ENCODE data around the gene SLX4.

The SLX4 gene

GRCh38 chr16:3583303-3584038 lies 27.9 kb downstream of the SLX4 start:
- DNase-seq (ENCODE audit: extremely low read depth in 1 of 2, low read depth in 1 of 2), result no peak

DNA sequence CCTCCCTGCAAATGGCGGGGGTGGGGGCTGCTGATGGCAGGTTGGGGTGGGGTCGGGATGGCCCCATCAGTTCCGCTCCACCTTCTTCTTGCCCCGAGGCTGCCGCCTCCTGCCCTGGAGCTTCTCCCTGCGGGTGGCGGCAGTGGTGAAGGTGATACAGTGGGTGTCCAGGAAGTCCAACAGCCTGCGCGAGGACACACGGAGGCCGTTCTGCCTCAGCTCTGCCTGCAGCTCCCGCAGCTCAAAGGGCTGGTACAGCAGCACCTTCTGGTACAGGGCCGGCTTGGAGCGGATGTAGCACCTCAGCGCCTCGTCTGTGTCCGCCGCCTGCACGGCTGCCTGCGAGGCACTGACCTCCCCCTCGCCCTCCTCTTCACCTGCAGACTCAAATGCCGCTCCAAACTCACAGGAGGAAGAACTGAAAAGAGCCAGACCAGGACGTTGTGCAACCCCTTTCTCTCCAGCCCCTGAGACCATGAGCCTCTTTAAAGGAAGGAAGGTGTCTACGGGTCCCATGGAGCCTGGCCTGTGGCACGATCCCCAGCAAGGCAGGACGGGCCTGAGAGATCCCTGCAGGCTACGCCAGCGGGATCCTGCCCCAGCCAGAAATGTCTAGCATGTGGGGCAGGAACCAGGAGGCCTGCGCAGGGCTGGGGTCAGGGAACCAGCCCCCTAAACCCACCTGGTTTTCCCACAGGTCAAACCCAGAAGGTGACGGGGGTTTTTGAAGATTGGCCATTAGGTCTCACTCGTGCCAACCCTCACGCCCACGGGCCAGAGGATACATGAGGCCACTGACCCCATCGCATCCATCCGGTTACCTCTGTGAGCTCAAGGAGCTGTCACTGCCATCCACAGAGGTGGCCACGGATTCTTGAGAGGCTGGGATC lies 28.9 kb downstream of the SLX4 start:
- no peak for DNase-seq (ENCODE audit: extremely low read depth in 1 of 2, low read depth in 1 of 2)

DNA sequence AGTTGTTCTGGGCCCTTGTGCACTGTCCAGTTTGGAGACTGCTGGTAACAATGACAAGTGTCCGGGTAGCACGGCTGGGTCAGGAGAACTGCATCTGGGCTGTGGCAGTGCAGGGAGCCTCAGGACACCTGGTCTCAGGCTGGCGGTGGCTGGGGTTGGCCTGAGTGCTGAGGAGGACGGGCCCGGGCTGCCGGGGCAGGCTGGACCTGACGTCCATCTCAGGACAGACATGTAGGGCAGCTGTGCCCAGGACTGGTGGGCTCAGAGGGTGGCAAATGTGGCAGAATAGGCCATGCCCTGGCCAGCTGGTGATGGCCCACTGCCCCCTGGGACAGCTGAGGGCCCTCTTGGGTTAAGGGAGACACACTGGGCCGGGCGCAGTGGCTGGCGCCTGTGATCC lies 30.0 kb downstream of the SLX4 start:
- DNase-seq (ENCODE audit: extremely low read depth in 1 of 2, low read depth in 1 of 2), result no peak

- no peak for DNase-seq (ENCODE audit: extremely low read depth in 1 of 2, low read depth in 1 of 2)
Measured at GRCh38 chr16:3580686-3581085, 30.7 kb downstream of the SLX4 start.

DNA sequence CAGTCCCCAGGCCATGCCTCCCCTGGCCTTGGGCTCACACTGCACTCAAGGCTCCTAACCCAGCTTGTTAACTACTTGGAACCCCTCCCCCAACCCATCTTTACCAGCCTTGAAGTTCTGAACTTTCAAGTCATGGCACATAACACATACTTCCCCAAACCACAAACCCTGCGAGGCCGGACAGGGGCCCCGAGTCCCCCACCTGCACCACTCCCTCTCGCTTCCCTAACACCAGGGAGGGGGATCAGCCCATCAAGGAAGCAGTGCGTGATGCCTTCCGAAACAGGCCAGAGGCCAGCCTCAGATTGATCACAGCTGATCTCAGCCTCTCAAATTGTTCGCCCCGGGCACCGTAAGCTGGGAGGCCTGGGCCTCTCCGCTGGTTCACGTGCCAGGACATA lies 31.2 kb downstream of the SLX4 start:
- DNase-seq (ENCODE audit: extremely low read depth in 1 of 2, low read depth in 1 of 2), result no peak

- DNase-seq (ENCODE audit: extremely low read depth in 1 of 2, low read depth in 1 of 2), result no peak
Measured at GRCh38 chr16:3579776-3580175, 31.6 kb downstream of the SLX4 start.

DNA sequence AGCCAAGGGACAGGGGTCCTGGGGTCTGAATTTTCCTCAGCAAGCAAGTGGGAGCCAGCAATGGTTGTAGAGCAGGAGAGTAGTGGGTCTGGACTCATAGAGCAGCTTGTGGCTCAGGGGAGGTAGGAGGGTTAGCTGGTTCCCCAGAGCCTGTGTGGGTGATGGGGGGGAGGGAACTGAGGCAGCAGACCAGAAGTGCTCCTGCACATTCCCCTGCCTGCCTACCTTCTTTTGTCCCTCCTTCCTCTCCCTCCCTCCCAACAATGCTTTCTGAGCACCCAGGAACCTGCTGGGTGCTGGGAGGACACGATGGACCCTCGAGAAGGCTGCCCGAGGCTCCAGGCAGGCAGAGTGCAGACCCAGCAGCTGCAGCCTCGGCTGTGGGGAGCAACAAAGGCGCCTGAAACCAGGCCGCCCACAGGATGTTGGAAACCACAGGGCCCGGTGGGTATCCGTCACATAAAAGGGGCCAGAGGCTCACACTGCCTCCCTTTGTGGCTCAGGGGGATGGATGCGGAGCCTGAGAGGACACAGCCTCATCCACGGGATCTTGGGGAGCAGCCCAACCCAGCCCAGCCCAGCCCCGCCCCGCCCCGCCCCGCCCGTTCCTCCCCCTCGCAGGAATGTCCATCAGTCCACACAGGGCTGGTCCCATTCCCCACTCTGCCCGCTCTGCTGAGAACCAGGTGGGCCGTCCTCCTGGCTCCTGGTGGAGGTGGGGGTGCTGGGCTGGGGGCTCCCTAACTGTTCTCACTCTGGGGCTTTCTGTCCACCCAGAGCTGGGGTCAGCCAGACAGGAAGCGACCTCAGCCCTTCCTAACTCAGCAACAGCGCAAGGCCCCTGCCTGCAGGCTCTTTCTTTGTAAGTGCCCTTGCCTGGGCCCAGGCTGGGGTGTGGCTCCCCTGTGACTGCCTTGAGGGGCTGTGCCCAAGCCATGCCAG lies 32.5 kb downstream of the SLX4 start:
- DNase-seq (ENCODE audit: extremely low read depth in 1 of 2, low read depth in 1 of 2), result peak in 1 of 2 donors; percentile 41

GRCh38 chr16:3578121-3578520 lies 33.3 kb downstream of the SLX4 start:
- peak in 1 of 2 donors; percentile 19 for DNase-seq (ENCODE audit: extremely low read depth in 1 of 2, low read depth in 1 of 2)

DNA sequence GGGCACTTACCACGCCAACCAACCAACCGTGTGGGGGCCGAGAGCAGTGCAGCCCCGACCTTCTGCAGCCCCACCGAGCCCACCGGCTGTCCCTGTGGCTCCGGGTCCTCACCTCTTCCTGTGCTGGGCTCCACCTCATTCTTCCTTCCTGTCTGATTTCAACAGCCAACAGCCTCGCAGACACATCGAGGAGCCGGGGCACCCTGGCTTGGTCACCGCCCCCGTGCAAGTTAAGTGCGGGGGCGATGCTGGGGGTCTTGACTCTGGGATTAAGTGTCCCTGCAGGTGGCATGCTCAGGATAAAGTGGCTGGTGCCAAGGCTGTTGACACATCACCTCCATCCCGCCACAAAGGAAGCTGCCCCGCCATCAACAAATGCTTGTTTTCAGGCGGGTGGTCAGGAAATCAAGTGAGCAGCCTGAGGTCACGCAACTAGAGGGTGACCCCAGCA lies 34.1 kb downstream of the SLX4 start, which contains the start of gene NLRC3:
Gene NLRC3 (minus strand): TSS at position 102 of the 451 bp plus-strand sequence. CDS start 12,367 bp downstream, outside the sequence.
- DNase-seq (ENCODE audit: extremely low read depth in 1 of 2, low read depth in 1 of 2), result peak in 1 of 2 donors; percentile 22

DNA sequence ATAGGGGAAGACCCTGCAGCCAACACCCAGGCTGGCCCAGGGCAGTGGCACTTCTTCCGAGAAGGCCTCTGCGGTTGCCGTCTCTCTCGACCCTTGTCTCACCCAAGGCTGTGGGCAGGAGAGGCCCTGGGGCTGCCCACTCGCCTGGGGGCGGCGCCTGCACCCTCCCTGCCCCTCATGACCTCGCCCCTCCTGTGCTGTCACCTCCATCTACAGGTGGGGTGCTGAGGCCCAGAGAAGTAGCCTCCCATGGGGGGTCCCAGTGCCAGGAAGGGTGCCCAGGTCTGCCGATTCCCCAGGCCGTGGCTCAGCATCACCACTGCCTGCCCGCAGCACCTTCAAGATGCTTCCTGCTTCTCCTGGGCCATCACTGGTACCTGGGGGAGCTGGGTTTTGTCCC lies 35.2 kb downstream of the SLX4 start:
- no peak for DNase-seq (ENCODE audit: extremely low read depth in 1 of 2, low read depth in 1 of 2)

- no peak for DNase-seq (ENCODE audit: extremely low read depth in 1 of 2, low read depth in 1 of 2)
Measured at GRCh38 chr16:3575491-3575890, 35.9 kb downstream of the SLX4 start.

- DNase-seq (ENCODE audit: extremely low read depth in 1 of 2, low read depth in 1 of 2), result no peak
Measured at GRCh38 chr16:3574195-3574594, 37.2 kb downstream of the SLX4 start.

DNA sequence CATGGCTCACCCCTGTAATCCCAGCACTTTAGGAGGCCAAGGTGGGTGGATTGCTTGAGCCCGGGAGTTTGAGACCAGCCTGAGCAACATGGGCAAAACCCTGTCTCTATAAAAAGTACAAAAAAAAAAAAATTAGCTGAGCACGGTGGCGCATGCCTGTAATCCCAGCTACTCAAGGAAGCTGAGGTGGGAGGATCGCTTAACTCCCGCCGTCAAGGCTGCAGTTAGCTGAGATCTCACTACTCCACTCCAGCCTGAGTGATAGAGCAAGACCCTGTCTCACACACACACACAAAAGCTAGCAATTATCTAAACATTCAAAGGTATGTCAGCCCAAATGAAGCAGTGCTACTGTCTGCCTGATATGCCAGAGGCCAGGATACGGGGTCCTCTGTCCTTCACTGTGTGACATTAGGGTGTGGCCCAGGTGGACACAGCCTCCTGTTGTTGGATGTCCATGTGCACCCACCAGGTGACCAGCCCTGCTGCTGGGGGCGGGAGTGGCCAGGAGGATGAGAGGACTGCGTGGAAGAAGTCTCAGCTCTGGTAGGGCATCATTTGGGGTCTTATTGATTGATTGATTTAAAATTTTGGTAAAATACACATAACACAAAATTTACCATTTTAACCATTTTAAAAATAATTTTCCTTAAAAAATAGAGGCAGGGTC lies 38.1 kb downstream of the SLX4 start:
- no peak for DNase-seq (ENCODE audit: extremely low read depth in 1 of 2, low read depth in 1 of 2)

DNA sequence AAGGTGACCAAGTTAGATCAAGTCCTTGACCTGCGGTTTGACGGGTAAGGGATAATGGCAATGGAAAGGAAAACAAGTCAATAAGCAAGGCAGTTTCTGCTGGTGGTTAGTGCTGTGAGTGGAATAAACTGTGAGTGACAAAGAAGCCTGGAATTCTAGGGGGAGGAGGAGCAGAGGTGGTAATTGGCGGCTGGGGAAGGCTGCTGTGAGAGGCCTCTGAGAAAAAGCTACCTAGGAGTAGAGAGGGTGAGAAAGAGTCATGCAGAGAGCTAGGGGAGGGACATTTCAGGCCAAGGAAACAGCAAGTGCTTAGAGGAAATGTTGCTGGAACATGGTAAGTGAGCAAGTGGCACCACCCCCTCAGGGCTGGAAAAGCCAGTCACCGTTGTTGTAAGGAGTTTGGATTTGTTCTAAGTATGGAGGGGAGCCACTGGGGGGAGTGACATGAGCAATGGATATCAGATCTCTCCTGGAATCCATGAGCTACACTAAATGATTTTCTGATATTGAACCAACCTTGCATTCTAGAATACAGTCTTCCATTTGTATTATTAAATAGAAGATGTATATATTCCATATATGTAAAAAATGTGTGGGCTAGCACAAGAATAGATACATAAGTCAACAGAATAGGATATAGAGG lies 40.9 kb downstream of the SLX4 start:
- DNase-seq (ENCODE audit: extremely low read depth in 1 of 2, low read depth in 1 of 2), result no peak

DNA sequence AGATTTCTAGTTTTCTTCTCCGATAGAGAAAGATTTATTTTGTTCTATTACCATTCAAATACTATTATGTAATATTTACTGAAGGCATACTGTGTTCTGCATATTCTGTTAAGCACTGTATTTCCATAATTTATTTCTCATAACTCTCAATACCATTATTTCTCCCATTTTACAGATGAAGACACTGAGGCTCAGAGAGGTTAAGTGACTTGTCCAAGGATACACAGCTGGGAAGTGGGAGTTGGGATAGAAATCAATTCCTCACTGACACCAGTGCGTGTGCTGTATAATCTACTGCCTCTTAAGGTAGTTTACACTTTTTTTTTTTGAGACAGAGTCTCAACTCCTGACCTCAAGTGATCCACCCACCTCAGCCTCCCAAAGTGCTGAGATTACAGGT lies 41.6 kb downstream of the SLX4 start:
- DNase-seq (ENCODE audit: extremely low read depth in 1 of 2, low read depth in 1 of 2), result no peak

DNA sequence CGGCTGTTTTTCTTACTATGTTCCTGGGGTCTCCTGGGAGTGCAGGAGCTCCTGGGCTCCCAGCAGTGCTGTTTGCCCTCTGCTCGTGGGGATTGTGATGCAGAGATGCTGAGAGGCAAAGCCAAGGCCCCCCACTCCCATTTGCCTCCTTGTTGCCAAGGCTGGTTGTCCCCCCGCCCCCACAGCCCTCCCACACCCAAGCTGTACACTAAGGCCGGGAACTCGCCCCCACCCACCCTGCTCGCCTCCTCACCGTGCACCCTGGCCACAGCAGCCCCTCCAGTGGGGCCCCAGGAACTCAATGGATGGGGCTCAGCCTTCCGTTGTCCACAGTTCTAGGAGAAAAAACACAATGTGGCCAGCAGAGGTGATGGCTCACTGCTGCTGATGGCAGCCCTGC lies 44.4 kb downstream of the SLX4 start:
- DNase-seq (ENCODE audit: extremely low read depth in 1 of 2, low read depth in 1 of 2), result no peak

DNA sequence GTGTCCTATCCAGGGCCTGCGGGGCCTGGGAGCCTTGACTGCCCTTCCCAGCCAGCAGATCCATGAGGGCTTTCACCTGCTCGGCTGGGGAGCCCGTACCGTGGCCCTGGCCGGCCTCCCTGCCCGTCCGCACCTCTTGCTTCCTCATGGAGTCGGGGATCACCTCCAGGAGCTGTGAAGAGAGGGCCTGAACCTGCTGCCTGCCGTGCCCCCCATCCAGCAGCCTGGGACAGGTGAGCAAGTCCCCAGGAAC lies 46.6 kb downstream of the SLX4 start:
- DNase-seq (ENCODE audit: extremely low read depth in 1 of 2, low read depth in 1 of 2), result no peak

GRCh38 chr16:3564130-3564888 lies 47.1 kb downstream of the SLX4 start:
- no peak for DNase-seq (ENCODE audit: extremely low read depth in 1 of 2, low read depth in 1 of 2)

GRCh38 chr16:3562914-3563480 lies 48.4 kb downstream of the SLX4 start:
- DNase-seq (ENCODE audit: extremely low read depth in 1 of 2, low read depth in 1 of 2), result no peak

Data from activated CD8-positive, alpha-beta memory T cell treated with anti-CD3 and anti-CD28 coated beads for 1 hour (primary cell).